PC-3 (cell line): ENCODE data around the gene IZUMO1.

Experiments used
- EZH2phosphoT487 ChIP-seq: fragments of 300-600 bp; sonication (generic); IDR thresholded peaks from 2 replicates; pipeline ENCODE4 v1.6.1; 2018; ENCODE audit warnings: mild to moderate bottlenecking, antibody characterized with exemption, low read length, borderline replicate concordance
- TF ChIP-seq, protein P1 (sequence below): fragments of 300-600 bp; sonication (generic); conservative IDR thresholded peaks from 2 replicates; pipeline ENCODE4 v1.5.1; 2017; ENCODE audit warnings: antibody characterized with exemption, low read depth, mild to moderate bottlenecking, low read length

DNA sequence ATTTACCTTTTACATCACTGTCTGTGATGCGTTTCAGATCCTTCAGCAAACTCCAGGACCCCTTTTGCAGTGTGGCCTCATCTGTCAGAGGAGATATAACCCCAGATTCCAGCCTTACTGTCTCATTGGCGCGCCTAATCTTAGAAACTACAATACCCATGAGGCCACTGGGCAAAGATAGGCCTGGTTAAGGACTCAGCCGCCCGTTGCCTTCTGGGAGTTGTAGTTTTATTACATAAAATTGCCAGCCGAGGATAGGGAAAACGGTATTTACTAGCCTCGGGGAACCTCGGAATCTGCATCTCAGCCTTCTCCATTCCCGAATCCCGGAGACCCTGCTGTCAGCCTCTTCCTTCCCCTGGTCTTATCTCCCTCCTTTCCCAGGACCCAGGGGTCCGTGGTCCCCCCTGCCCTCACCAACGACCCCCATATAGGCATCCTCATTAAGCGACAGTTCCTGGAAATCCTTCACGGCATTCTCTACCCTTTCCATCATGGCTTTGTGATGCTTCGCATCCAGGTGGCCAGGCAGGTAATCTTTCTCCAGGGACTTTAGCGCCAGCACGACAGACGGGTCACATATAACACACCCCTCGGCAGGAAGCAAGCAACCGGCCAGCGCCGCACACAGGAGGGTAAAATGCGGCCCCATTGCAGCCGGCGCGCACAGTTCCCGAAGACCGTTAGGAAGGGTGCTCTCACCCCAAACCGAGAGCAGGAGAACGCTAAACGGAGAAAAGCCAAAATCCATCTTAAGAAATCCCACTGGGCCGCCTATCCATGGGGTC, 1.3 kb downstream of the IZUMO1 start:
- TF ChIP-seq, protein P1, sequence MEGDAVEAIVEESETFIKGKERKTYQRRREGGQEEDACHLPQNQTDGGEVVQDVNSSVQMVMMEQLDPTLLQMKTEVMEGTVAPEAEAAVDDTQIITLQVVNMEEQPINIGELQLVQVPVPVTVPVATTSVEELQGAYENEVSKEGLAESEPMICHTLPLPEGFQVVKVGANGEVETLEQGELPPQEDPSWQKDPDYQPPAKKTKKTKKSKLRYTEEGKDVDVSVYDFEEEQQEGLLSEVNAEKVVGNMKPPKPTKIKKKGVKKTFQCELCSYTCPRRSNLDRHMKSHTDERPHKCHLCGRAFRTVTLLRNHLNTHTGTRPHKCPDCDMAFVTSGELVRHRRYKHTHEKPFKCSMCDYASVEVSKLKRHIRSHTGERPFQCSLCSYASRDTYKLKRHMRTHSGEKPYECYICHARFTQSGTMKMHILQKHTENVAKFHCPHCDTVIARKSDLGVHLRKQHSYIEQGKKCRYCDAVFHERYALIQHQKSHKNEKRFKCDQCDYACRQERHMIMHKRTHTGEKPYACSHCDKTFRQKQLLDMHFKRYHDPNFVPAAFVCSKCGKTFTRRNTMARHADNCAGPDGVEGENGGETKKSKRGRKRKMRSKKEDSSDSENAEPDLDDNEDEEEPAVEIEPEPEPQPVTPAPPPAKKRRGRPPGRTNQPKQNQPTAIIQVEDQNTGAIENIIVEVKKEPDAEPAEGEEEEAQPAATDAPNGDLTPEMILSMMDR = no peak
- no peak for TF ChIP-seq EZH2phosphoT487
